Gastroesophageal sphincter (tissue), 3 donors: ENCODE data around the gene PSAP.

ENCODE experiments used
- EP300 ChIP-seq: sonication (generic); formaldehyde crosslinking; IDR thresholded peaks from one replicate; pipeline ENCODE4 v1.6.1; 2017; ENCODE audit warnings: antibody characterized with exemption, mild to moderate bottlenecking
- TF ChIP-seq, protein P1 (sequence below), 4 experiments: fragments of 200-600 bp in 2 of 4; fragments of 450-650 bp in 2 of 4; sonication (generic) in 1 of 4; IDR thresholded peaks; one replicate each; pipeline ENCODE4 v1.5.1; 2017 to 2019; ENCODE audit warnings: antibody characterized with exemption in 4 of 4, mild to moderate bottlenecking in 2 of 4, moderate library complexity in 2 of 4

DNA sequence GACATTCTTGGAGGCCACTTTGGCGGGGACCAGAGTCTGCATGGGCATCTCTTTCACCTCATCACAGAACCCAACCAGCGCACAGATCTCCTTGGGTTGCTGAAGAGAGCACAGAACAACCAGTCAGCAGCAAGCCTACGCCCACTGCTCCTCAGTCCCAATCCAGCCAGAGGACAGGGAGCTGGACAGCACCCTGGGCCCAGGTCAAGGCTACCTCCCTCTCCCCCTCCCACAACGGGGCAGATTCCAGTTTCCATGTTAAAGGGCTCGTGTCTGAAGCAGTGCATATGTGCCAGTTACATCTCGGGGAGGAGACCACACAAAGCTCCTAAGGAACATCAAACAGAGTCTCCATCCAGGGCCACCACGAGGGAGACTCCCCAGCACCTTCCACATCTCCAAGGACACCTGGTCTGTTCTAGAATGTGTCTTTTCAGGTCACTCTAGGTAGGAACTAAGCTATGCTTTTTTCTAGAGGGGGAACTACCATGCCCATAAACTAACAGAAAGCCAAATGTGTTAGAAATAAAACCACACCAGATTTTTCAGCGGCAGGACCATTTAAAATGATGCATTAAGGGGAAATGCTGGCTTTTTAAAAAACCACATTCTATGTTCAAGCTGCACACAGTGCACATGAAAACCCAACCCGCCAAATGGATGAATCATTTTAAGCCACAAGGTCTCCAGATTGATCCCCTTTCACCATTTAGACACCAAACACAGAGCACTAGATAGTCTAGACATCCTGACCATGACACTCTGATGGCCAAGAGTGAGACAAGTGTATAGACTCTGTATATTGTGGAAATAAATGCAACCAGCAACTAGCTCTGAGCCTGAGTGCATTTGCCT is 28.9 kb downstream of the PSAP start:
- TF ChIP-seq, protein P1, sequence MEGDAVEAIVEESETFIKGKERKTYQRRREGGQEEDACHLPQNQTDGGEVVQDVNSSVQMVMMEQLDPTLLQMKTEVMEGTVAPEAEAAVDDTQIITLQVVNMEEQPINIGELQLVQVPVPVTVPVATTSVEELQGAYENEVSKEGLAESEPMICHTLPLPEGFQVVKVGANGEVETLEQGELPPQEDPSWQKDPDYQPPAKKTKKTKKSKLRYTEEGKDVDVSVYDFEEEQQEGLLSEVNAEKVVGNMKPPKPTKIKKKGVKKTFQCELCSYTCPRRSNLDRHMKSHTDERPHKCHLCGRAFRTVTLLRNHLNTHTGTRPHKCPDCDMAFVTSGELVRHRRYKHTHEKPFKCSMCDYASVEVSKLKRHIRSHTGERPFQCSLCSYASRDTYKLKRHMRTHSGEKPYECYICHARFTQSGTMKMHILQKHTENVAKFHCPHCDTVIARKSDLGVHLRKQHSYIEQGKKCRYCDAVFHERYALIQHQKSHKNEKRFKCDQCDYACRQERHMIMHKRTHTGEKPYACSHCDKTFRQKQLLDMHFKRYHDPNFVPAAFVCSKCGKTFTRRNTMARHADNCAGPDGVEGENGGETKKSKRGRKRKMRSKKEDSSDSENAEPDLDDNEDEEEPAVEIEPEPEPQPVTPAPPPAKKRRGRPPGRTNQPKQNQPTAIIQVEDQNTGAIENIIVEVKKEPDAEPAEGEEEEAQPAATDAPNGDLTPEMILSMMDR (IDR thresholded peaks at IDR 0.05): no peak
- TF ChIP-seq EP300: no peak
